ENCODE data around the gene NUCKS1.

The NUCKS1 gene

GRCh38 chr1:205669341-205670149 is 80.4 kb downstream of the NUCKS1 start:
- DNase-seq (ENCODE audit: low spot score): no peak

DNA sequence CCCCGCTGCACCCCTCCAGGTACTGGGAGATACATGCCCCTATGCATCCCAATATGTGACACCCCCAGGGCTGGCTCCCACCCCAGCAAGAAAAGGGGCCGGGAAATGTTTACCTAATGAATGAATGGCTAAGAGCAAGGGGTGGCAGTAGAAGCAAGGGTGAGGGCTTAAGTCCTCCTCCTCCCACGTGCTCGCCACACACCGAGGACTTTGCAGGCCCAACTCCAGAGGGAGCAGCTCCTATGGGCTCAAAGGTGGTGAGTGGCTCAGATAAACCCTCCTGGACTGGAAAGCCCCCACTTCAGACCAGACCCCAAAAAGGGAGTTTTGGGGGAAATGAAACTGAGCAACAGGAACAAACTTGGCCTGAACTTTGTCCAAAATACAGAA is 81.0 kb downstream of the NUCKS1 start:
- no peak for DNase-seq (ENCODE audit: low spot score)

- no peak for DNase-seq (ENCODE audit: low spot score)
Measured at GRCh38 chr1:205667909-205668643, 81.9 kb downstream of the NUCKS1 start.

- no peak for DNase-seq (ENCODE audit: low spot score)
Measured at GRCh38 chr1:205666372-205667166, 83.4 kb downstream of the NUCKS1 start.

GRCh38 chr1:205665201-205666045 is 84.6 kb downstream of the NUCKS1 start:
- no peak for DNase-seq (ENCODE audit: low spot score)

- no peak for DNase-seq (ENCODE audit: low spot score)
Measured at GRCh38 chr1:205664399-205665017, 85.5 kb downstream of the NUCKS1 start.

DNA sequence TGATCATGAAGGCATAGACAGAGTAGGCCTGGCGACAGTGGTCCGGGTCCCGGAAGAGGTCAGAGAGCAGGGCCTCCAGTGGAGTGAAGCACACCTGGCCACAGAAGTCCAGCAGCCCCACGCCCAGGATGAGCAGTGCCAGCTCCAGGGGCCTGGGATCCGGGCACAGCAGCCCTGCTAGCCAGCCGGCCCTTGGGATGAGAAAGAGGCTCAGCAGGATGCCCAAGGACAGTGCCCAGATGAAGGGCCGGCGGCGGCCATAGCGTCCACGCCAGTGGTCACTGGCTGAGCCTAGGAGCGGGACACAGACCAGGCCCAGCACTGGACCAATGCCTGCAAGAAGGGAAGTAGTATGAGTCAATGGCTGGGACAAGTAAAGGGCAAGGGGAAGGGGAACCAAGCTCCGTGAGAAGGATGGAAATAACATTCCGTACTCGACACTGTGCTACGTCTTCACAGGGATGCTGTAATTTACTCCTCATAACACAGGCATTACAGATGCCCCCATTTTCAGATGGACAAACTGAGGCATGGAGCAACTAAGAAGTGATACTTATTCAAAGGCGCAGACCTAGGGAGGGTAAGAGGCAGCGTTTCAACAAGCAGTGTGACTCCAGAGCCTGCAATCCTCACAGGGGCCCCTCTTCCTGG is 86.6 kb downstream of the NUCKS1 start:
- DNase-seq (ENCODE audit: low spot score): no peak
